Smooth muscle cell (in vitro differentiated cells): Measurements from ENCODE around the gene BTBD9. TPM values are rescaled to one million over a fixed set of nuclear protein-coding genes. Genes with fewer than 3 reads are reported as not detected.

Source experiments
- DNase-seq: peaks from one replicate; lab custom pipeline; 2025; ENCODE audit not compliant: unreplicated experiment; lab: John Stamatoyannopoulos, UW
- H2AFZ ChIP-seq: fragments of 200-600 bp; sonication (generic); 2 replicates; pipeline ENCODE4 v1.6.0; 2016; ENCODE audit warnings: antibody characterized with exemption, low read depth, mild to moderate bottlenecking
- H3F3A ChIP-seq: fragments of 200-600 bp; sonication (generic); 2 replicates; pipeline ENCODE4 v1.6.0; 2017; ENCODE audit warnings: antibody characterized with exemption, low read depth
- H3K27ac ChIP-seq: fragments of 200-600 bp; sonication (generic); 2 replicates; pipeline ENCODE4 v1.5.1; 2016; ENCODE audit warnings: low read depth, mild to moderate bottlenecking
- H3K27me3 ChIP-seq: fragments of 200-600 bp; sonication (generic); 2 replicates; pipeline ENCODE4 v1.6.1; 2016; ENCODE audit warnings: low read depth, mild to moderate bottlenecking
- H3K36me3 ChIP-seq: fragments of 200-600 bp; sonication (generic); 2 replicates; pipeline ENCODE4 v1.5.1; 2016; ENCODE audit warnings: low read depth
- H3K4me1 ChIP-seq: fragments of 200-600 bp; sonication (generic); 2 replicates; pipeline ENCODE4 v1.5.1; 2016; ENCODE audit warnings: low read depth
- H3K4me2 ChIP-seq: fragments of 200-600 bp; sonication (generic); 2 replicates; pipeline ENCODE4 v1.6.0; 2016; ENCODE audit warnings: mild to moderate bottlenecking
- H3K4me3 ChIP-seq: fragments of 200-600 bp; sonication (generic); 2 replicates; pipeline ENCODE4 v1.5.1; 2016; ENCODE audit warnings: mild to moderate bottlenecking
- H3K79me2 ChIP-seq: fragments of 200-600 bp; sonication (generic); 2 replicates; pipeline ENCODE4 v1.6.0; 2016; ENCODE audit warnings: low read depth, mild to moderate bottlenecking
- H3K9ac ChIP-seq: fragments of 200-600 bp; sonication (generic); 2 replicates; pipeline ENCODE4 v1.6.0; 2016; ENCODE audit warnings: low read depth
- H3K9me3 ChIP-seq: fragments of 200-600 bp; sonication (generic); replicated peaks from 2 replicates; pipeline ENCODE4 v1.5.1; 2016; ENCODE audit warnings: low read depth
- H4K20me1 ChIP-seq: fragments of 200-600 bp; sonication (generic); 2 replicates; pipeline ENCODE4 v1.6.0; 2016; ENCODE audit warnings: low read depth
- WGBS: methylation state at CpG from one replicate; pipeline ENCODE4 v1.1.7; 2016; ENCODE audit warnings: low lambda C conversion rate; 5-methylcytosine and 5-hydroxymethylcytosine counted together
- polyA plus RNA-seq: library from polyadenylated mRNA; unstranded; fragments of >200 nt; fragmentation: Nextera tagmentation; extraction: Ambion mirVana; gene quantifications from 2 replicates; pipeline ENCODE4 v1.2.1, GENCODE V29; 2016
- total RNA-seq: library from RNA; depleted of rRNA; stranded (reverse); fragments of >200 nt; gene quantifications from 2 replicates; pipeline ENCODE4 v1.2.3, GENCODE V29; 2014
- TF ChIP-seq, protein P1 (sequence below): fragments of 200-600 bp; sonication (generic); IDR thresholded peaks from 2 replicates; pipeline ENCODE4 v1.5.1; 2017; ENCODE audit warnings: borderline replicate concordance, mild to moderate bottlenecking, antibody characterized with exemption; ENCODE audit not compliant: insufficient read depth, poor library complexity, severe bottlenecking

BTBD9 gene
- total and polyA plus RNA-seq, 2 experiments from 2014 or later: 5.6 to 12.5 TPM

DNA sequence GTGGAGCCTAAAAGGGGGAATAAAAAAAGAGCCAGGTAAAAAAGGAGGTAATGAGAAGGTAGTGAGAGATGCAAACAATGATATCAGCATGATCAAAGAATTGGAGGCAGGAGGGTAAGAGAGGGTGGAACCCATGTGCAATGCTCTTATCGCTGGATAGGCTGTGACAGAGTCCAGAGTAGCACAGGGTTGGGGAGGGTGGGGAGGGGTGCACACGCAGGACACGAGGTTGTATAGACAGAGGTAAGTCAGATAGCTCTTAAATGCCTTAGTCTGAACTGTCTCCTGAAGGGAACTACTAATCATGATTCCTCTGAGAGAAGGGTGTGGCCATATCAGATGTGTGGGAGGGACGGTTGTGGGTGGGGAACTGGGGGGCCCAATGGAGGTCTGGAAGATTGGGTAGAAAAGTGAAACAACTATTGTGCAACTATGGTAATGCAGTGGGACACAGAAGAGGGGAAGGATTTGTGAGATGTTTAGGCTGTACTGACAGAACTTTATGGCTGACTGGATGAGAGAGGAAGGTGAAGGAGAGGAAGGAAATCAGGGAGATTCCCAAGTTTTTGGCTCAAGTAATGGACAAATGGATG lies 354.8 kb downstream of the BTBD9 start:
- no peaks in the 10 kb centered on the region for H3K79me2 ChIP-seq
- 81% methylated on average over 4 of the region's 4 CpGs for WGBS
- H3K9me3 ChIP-seq: no peaks in the 10 kb centered on the region
- no peak overlapping the region for H3K27ac ChIP-seq
- H3K4me3 ChIP-seq: no peak overlapping the region
- H3K9ac ChIP-seq: no peak overlapping the region
- H3K4me1 ChIP-seq: peaks cover 2% of the 10 kb centered on the region
- no peak for DNase-seq
- TF ChIP-seq, protein P1, sequence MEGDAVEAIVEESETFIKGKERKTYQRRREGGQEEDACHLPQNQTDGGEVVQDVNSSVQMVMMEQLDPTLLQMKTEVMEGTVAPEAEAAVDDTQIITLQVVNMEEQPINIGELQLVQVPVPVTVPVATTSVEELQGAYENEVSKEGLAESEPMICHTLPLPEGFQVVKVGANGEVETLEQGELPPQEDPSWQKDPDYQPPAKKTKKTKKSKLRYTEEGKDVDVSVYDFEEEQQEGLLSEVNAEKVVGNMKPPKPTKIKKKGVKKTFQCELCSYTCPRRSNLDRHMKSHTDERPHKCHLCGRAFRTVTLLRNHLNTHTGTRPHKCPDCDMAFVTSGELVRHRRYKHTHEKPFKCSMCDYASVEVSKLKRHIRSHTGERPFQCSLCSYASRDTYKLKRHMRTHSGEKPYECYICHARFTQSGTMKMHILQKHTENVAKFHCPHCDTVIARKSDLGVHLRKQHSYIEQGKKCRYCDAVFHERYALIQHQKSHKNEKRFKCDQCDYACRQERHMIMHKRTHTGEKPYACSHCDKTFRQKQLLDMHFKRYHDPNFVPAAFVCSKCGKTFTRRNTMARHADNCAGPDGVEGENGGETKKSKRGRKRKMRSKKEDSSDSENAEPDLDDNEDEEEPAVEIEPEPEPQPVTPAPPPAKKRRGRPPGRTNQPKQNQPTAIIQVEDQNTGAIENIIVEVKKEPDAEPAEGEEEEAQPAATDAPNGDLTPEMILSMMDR: no peak
- H4K20me1 ChIP-seq: no peaks in the 10 kb centered on the region
- no peaks in the 10 kb centered on the region for H3K27me3 ChIP-seq
- H3K36me3 ChIP-seq: no peaks in the 10 kb centered on the region
- no peak overlapping the region for H3K4me2 ChIP-seq
- H3F3A ChIP-seq: no peaks in the 10 kb centered on the region
- no peak overlapping the region for H2AFZ ChIP-seq

DNA sequence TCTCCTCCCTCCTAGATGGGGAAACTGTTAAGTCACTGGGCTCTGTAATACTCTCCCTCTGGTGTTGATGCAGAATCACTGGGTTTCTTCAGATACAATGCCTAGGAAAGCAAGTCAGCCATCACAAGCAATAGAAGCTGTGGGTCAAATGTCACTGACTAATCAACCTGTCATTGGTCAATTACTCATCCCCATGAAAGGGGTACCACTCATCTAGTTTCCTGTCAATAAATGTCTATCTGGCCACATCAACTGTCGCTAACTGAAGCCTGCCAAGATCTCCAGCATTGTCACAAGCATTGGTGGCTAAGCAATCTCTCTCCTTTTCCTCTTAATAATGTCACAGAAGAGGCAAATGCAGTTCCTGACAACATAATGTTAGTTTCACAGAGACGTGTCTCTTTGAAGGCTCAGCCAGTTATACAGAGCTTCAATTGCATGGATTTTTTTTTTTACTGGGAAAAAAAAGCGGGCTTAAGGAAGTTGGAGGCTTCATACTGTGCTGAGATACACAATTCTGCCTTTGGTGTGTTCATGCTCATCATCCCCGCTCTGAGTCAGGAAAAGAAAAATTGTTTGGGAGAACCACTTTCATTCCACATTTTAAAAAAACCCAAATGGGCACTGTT lies 355.9 kb downstream of the BTBD9 start:
- WGBS: 91% methylated on average over 4 of the region's 4 CpGs

DNA sequence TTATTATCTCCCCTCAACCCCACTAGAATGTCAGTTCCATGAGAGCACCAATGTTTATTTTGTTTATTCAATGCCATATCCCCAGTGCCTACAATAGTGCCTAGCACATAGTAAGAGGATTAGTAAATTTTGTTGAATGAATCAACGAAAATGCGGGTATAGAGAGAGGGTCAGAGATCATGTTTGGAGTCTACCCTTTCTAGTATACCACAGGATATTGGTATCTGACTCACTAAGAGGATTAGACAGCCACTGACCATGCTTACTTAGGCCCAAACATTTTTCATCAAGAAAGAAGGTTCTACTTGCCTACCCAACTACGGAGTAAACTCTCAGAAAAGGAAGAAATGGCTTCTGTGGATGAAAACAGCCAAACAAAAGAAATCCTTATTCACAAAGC lies 356.8 kb downstream of the BTBD9 start:
- Histone ChIP-seq H4K20me1 (no peaks in the 10 kb centered on the region), H3K4me2 (no peak overlapping the region), H3K27me3 (no peaks in the 10 kb centered on the region), H3K79me2 (no peaks in the 10 kb centered on the region), H2AFZ (no peak overlapping the region), H3K4me1 (no peaks in the 10 kb centered on the region), H3K36me3 (no peaks in the 10 kb centered on the region), H3K9ac (no peak overlapping the region), H3K27ac (no peak overlapping the region), H3K9me3 (no peaks in the 10 kb centered on the region), H3F3A (no peaks in the 10 kb centered on the region), H3K4me3 (no peak overlapping the region)
- WGBS: 95% methylated on average over 3 of the region's 3 CpGs
- no peak for DNase-seq
- TF ChIP-seq, protein P1: no peak

More for the DNA sequence above, 355.9 kb downstream of the BTBD9 start:
- no peak overlapping the region for H3K4me3 ChIP-seq
- H3K27me3 ChIP-seq: no peaks in the 10 kb centered on the region
- TF ChIP-seq, protein P1: no peak
- H3K4me2 ChIP-seq: no peak overlapping the region
- no peak overlapping the region for H3K9ac ChIP-seq
- no peaks in the 10 kb centered on the region for H3K36me3 ChIP-seq
- no peak overlapping the region for H2AFZ ChIP-seq
- H3F3A ChIP-seq: no peaks in the 10 kb centered on the region
- H3K79me2 ChIP-seq: no peaks in the 10 kb centered on the region
- H3K27ac ChIP-seq: no peak overlapping the region
- no peak for DNase-seq
- no peaks in the 10 kb centered on the region for H4K20me1 ChIP-seq
- H3K4me1 ChIP-seq: no peaks in the 10 kb centered on the region
- no peaks in the 10 kb centered on the region for H3K9me3 ChIP-seq

DNA sequence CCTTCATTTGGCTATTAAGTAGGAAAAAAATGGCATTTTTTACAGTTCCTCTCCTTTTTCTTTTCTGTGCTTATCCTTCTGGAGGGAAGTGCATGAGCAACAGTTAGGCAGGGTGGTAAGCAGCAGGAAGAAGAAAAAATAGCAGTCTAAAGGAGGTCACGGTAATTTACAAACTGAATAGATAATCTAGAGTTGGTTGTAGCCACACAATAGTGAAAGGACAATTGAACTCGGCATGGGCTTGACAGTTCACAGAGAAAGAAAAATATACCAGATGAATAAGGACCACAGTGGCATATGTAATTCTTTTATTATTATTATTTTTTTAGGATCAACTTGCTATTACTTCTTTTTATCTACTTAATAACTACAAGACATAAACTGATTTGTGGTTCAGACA lies 358.6 kb downstream of the BTBD9 start:
- Histone ChIP-seq H4K20me1 (no peaks in the 10 kb centered on the region), H3K4me2 (no peak overlapping the region), H3K4me1 (no peaks in the 10 kb centered on the region), H3K9me3 (no peaks in the 10 kb centered on the region), H2AFZ (no peak overlapping the region), H3K4me3 (no peak overlapping the region), H3K36me3 (no peaks in the 10 kb centered on the region), H3K79me2 (no peaks in the 10 kb centered on the region), H3K27ac (no peak overlapping the region), H3K27me3 (no peaks in the 10 kb centered on the region), H3F3A (no peaks in the 10 kb centered on the region), H3K9ac (no peak overlapping the region)
- WGBS: 70% methylated on average over 2 of the region's 2 CpGs
- DNase-seq: no peak
- TF ChIP-seq, protein P1: no peak
